Measurements from ENCODE around the gene PPP1R7.

PPP1R7 gene

DNA sequence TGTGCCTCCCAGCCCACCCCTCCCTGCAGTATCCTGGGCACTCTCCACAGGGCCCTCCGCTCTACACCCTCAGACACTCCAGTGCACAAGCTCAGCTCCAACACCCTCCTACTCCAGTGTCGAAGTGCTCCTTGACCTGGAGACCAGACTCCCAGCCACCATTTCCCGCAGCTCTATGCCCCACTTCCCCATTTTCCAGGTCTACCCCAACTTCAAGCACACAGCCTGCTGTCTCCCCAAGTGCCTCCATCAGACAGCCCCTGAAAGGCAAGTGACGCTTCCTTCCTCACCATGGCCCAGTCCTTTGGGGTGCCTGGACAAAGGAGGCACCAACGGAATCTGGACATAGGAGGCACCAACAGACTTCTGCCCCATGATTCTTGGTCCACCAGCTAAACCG, 8.2 kb upstream of the PPP1R7 start:
- no peak for DNase-seq

DNA sequence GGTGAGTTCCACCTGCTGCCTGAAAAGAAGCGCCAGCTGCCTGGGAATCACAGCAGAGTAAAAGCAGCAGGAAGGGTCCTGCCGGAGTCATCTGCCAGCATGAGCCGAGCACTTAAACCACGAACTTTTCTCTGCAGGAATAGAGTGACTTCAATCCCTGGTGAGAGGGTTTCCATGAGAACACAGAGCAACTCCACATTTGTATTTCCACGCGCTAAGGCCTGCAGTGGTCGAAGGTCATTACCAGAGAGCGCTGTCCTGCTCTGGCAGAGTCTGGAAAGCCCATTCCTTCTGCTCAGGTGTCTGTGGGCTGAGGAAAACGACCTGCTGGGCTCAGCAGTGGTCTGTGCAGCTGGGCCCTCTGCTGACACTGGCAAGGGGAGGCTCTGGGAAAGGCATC, 7.7 kb upstream of the PPP1R7 start:
- DNase-seq: no peak

DNA sequence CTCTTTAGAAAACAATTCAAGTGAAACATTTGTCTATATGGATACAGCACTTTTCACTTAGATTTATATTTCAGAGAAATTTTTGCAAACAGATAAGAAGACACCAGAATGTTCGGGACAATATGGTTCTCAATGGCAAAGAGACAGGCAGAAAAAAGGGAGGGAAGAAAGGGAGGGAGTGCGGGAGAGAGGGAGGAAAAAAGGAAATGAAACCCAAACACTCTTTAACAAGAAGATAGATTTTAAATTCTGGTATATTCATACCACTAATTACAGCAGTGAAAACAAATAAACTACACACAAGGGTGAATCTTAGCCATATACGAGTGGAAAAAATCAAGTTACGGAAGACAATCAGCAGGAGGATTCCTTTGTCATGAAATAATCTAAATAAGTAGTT, 4.0 kb upstream of the PPP1R7 start:
- no peak for DNase-seq

DNA sequence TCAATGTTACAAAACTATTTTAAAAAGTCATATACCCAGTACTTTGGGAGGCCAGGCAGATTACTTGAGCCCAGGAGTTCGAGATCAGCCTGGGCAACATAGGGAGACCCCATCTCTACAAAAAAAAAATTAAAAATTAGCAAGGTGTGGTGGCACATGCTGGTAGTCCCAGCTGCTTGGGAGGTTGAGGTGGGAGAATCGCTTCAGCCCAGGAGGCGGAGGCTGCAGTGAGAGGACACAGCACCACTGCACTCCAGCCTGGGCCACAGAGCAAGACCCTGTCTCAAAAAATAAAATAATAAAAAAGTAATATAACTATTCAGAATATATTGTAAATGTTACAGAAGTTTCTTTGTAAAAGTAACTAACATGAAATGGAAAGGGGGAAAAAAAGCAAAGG, 2.9 kb upstream of the PPP1R7 start:
- DNase-seq: no peak

DNA sequence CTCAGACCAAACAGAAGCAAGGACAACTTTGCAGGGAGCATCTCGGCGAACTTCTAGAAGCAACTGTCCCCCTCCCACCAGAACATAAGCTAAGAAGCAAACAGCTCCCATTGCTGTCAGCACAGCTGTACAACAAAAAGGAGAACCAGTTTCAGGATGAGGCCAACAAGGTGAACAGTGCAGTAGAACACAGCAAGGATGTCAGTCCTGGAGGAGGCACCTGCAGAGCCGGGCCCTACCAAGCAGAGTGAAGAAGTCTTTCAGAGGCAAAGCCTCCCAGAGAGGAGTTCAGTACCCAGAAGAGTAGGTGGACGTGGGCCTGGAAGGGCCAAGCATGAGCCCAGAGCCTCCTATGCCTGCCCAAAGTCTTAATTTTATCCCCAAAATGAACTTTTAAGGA, 2.0 kb upstream of the PPP1R7 start:
- no peak for DNase-seq

DNA sequence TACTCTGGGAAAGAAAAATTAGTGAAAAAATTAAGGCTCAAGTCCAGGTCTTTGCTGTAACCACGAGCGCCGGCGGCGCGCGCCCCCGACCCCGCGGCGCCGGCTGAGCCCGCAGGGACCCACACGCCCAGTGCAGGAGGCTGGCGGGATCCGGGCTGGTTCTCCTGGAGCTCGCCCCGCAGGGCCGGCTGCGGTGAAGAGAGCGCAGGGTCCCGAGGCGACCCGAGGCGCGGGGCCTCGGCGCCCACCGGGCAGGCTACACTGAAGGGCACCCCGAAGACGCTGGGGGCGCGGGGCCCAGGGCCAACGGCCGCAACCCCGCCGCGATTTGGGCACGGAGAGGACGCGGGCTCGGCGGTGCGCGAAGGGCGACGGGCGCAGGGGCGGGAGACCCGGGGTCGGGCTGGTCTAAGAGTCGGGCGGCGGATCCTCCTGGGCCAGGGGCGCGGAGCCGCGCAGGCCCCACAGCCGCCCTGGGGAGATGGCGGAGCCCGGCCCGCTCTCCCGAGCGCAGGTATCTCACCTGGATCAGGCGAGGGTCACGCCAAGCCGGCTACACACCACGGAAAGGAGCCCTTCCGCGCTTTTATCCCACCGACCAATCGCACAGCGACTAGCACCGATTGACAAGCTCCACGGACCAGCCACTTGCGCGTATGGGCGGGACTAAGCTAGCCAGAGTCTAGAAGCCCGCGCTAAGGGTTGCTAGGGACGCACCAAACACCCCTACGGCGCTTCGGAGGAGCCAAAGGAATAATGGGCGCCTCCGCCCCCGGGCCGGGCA, 1.2 kb upstream of the PPP1R7 start, which contains the start of gene PASK:
Gene PASK (minus strand): TSS at position 582 of the 784 bp plus-strand sequence. CDS start 6,440 bp downstream, outside the sequence.
- DNase-seq: peak; percentile 87

DNA sequence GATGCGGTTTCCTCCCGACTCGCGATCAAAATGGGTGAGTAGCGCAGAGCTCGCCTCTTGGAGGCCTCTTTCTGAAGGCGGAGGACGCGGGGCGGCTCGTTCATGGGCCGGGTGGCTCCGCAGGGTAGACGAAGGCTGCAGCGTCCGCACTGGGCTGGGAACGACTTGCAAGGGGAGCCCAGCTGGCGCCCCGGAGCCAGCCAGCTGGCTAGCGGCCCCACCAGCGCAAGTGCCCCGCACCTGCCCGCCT, 667 bp upstream of the PPP1R7 start:
- DNase-seq: no peak

DNA sequence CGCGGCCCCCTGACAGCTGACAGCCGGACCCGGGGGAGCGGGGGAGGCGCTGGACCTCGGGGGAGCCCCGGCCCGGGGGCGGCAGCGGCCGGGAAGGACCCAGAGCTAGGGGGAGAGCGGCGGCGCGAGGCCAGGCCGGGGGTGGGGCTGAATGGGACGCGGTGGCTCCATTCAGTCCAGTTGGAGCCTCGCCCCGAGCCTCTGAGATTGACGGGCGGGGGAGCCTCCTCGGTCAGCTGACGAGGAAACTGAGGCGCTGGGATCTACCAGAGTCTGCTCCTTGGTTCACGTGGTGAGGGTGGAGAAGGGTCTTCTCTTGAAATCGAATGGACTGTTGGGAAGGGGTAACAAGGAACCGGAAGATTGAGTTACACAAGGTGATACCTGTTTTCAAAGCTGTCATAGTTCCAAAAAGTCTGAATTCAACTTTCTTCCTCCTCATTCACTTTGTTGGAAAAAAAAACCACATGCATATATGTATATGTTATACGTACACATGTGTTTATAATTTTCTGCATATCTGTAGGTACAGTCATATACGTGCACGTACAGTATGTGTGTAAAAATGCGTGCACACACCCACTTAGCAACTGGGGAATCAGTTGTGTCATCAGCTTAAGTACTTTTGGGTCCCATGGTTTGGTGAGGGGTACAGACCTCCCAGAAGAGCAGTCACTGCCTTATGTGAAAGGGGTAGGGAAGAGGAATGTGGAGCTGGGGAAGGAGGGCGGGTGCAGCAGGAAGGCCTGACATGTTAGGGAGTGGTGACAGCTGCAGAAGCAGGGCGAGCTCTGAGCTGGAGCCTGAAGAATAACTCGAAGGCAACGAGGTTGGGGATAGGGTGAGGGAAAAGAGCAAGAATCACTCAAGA, 628 bp downstream of the PPP1R7 start:
- DNase-seq: no peak

DNA sequence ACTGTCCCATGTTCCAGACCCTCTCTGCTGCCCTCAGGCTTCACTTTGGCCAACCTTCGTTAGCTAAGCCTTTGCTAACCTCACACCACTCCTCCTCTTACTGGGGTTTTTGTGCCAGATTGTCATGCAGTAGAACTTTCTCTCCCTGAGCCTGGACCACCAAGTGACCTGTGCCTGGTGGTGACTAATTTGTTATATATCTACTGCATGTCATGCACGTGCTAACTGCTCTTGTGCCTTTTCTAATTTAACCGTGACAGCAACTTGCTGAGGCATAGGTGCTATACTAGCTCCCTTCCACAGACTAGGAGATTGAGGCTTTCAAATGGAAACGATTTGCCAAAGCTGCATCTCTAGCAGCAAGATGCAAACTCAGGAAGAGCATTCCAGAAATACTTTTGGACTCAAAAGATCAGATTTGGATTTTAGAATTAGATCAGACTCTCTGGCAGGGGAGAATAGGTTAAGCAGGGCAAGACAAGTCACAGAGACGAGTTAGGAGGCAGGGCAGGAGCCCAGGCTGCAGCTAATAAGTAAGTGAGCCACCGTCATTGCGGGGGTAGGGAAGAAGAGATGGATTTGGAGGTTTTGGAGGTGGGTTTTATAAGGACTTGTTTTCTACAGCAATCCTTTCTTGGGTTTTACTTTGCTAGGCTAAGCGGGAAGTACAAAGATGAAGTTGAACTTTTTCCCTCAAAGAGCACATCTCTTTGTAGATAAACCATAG, 1.8 kb downstream of the PPP1R7 start:
- no peak for DNase-seq

DNA sequence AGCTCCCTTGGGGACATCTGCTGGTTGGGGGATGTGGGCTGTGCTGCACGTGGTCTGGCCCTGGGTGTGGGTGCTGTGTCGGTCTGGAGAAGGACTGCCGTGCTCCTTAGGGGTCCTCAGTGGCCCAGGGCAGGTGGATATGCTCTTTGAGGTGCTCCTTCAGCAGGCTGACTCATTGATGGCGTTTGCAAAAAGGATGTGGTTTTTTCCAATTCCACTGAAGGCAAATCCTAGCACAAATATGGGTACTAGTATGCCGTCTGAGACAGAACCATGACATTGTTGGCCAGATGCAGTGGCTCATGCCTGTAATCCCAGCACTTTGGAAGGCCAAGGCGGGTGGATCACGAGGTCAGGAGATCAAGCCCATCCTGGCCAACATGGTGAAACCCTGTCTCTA, 3.3 kb downstream of the PPP1R7 start:
- DNase-seq: no peak

DNA sequence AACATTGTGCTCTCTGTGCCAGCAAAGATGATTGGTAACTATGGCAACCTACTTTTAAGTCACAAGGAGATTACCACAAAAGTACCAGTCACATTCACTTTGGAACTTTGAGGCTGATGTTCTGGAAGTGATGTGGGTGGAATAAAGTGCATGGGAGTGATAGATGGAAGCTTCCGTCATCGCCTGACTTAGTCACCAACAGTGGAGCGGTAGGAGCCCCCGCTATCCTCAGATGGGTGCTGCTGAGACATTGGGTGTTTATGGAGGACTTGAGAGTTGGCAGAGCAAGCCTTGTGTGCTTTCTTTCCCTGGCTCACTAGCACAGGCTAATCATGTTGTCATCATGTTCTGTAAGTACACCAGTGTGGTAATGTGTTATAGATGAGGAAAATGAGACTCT, 4.6 kb downstream of the PPP1R7 start:
- DNase-seq: peak; percentile 20

DNA sequence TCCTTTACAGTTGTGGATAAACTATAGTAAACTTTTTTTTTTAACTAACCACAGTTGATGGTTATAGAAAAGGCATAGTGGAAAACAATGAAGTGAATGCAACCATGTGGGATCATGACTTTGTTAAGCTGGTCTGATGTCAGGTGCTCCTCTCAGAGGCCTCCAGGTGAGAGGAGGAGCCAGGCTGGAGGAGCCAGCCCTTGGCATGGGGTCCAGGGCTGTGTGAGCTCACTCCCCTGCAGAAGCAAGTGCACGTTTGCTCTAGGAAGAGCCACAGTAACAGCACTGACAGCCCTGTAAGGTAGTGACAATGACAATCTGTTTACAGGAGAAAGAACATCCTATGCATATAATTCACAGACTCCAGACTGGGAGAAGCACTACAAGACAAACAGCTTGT, 5.7 kb downstream of the PPP1R7 start:
- DNase-seq: no peak

DNA sequence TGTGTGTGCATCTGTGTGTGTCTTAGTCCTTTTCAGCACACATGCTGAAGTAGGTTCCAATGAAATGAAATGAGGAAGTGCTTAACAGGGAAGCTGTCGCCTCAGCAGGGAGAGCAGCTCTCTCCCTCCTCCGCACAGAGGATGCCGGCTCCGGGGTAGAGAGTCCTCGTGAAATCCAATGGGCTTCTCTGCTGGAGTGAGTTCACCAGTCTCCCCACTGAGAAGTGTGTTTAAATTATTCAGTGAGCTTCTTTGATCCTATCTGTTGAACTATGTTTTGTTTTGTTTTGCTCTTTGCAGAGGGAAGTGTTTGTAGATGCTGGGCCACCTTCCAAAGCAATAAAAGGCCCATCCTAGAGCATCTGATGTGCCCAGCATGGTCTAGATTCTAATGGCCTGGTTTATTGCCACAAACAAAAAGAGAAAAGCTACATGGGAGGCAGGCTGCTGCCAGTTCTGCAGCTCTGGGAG, 6.7 kb downstream of the PPP1R7 start:
- no peak for DNase-seq

DNA sequence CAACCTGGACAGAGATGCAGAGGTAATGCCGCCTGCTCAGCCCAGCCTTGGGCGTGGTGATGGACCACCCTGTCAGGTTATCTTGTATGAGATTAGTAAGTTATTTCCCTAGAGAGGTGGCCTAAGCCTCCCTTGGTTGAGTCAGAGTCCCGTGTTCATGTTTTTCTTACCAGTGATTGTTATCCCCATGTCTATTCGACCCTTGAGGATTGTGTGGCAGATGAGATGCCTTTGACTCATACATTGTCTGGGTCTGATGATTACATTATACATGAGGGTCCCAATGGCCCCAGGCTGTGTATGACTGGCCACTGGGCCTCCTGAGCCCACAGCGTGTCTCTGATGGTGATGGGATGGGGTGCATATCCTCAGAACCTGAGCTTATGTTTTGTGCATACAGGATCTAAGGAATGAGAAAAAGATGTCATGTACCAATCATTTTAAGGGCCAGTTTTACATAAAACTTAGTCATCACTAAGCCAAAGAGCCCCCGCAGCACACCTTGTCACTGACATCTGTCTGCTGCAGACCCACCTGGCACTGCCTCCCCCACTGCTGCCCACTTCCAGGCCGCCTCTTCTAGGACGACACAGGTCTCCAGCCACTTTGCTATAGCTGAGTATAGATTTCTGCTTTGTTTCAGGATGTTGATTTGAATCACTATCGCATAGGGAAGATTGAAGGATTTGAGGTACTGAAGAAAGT, 7.7 kb downstream of the PPP1R7 start:
- DNase-seq: no peak

DNA sequence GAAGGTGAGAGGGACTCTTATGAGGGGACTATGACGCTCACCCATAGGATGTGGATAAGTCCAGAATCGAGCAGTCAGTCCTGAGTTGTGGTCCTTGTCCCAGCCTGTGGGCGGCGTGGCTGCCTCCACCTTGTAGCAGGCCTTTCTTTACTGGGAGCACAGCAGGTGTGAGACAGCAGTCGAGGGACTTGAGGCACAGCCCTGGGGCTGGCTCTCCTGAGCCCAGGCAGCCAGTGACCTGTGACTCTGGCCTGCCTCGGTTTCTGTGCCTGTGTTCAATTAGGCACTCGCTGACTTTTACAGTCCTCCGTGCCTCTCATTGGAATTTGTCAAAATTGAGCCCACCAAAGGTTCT, 8.3 kb downstream of the PPP1R7 start:
- no peak for DNase-seq

DNA sequence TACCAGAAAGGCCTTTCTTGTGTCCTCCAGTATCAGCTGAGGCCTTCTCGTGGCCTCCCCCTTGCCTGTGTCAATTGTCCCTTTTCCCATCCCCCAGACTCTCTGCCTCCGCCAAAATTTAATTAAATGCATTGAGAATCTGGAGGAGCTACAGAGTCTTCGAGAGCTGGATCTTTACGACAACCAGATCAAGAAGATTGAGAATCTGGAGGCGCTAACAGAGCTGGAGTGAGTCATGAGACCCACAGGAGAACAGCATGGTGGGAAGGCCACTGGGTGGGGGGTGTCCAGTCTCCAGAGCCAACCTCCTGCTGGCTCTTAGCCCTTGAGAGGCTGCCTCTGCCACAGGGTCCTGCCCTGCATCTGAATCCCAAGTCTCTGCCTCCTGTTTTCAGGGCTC, 8.8 kb downstream of the PPP1R7 start:
- DNase-seq: no peak

DNA sequence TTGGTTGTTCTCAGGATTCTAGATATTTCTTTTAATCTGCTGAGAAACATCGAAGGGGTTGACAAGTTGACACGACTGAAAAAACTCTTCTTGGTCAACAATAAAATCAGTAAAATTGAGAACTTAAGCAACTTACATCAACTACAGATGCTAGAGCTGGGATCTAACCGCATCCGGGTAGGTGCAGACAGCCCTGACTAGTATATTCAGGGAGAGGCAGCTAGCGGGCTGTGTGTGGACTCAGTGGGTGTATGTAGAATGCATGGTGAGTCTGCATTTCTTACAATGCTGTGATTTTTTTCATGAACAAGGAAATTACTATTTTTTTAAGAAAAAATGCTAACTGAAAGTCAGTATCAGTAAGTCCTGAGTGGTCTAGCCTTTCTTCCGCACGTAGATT, 10.1 kb downstream of the PPP1R7 start:
- DNase-seq: no peak

DNA sequence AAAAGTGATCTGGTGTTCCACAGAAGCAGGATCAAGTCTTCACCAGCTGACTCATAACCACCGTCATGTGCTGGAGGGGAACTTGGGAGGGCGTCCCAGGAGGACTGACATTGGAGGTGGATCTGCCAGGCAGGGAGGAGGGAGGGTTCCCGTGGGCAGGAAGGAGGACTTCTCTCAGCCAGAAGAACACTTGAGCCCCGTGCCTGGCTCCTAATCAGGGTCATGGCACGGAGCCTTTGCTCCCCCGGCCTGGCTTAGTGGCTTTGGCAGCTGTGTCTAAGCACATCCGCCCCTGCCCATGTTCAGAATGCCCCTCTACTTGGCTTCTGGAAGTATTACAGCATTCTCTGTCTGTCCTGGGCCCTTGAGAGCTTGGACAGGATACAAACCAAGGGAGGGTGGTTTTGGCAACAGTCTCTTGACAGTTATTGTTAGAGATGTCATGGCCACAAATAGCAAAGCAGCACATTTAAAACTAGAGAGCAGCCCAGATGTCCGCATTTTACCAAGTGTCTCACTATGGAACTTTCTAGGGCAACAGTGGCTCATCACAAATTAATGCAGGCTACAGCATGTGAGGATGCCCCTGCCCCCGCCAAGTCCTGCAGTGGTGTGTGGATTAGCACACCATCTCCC, 11.5 kb downstream of the PPP1R7 start:
- no peak for DNase-seq

DNA sequence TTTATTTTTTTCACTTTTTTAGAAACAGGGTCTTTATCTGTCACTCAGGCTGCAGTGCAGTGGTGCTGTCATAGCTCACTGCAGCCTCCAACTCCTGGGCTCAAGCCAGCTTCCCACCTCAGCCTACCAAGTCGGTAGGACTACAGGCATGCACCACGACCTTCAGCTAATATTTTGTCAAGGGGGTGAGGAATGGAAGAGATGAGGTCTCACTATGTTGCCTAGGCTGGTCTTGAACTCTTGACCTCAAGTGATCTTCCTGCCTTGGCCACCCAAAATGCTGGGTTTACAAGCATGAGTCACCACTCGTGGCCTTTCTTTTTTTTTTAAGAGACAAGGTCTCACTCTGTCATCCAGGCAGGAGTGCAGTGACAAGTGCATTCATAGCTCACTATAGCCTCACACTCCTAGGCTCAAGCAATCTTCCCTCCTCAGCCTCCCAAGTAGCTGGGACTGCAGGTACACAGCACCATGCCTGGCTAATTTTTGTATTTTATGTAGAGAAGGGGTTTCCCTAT, 13.4 kb downstream of the PPP1R7 start:
- no peak for DNase-seq

DNA sequence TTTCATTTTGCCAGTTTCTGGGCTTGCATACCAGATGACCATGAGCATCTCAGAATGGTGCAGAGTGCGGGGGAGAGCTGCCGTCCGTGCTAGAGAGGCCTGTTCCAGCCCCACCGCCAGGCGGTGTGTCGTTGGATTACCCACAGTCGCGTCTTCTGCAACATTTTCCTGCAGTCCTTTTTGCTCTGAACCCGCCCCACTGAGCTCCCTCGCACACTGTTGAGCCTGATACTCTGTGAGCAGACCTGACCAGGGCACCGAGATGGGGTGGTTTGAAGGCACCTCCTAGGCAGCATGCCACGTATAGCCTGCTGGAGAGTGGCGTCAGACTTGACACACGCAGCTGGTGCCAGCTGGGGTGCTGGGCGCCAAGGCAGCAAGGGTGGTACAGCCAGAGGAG, 18.1 kb downstream of the PPP1R7 start:
- no peak for DNase-seq

DNA sequence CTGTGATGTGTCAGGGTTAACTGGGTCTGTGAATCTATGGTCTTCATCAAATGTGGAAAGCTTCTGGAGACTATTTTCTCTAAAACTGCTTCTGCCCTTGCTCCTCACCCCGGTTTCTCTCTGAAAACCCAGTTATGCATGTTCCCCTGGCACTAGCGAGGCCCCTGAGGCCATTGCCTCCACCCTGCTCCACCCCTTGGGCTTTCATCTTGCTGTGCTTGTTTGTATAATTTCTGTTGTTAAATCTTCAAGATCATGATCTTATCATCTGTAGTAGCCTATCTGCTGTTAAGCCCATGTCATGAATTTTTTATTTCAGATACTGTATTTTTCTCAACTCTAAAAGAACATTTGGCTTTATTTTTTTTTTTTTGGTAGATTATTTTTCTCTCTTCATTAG, 23.3 kb downstream of the PPP1R7 start:
- DNase-seq: no peak
